Measurements from ENCODE around the gene CPSF4.

CPSF4 gene

DNA sequence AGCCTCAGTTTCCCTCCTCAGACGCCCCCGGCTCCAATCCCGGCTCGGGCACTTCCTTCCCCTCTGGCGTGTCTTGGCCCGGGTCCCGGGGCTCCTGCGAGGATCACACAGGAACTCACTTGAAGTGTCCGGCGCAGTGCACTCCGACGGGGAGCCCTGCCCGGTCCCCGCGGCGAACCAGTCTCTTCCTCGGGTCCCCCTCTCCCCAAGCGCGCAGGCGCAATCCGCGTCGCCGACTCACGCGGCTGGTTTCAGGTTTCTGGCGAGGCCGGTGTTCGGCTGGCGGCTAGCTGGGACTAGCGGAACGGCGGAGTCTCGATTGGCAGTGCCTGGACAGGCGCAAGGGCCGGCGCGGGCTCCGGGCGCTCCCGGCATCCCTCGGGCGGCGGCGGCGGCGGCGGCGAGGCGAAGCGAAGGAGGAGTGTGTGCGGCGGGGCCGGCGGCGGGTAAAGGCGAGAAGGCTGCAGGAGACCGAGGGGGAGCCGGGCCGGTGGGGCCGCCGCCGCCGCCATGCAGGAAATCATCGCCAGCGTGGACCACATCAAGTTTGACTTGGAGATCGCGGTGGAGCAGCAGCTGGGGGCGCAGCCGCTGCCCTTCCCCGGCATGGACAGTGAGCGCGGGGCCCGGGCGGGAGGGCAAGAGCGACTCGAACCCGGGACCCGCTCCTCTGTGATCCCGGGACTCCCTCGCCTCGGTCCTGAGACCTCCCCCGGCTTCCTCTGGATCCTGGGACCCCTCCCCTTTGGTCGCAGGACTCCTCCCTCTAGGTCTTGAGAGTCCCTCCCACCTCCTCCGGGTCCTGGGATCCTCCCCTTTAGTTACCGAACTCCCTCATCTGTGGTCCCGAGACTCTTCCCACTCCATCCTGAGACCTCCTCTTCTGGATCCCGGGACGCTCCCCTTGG lies at the start of gene CPSF4, which contains the start of gene PTCD1:
TSS of gene CPSF4 (plus strand) at position 371 of the 908 bp plus-strand sequence. CDS start at position 511, 140 bp downstream.
TSS of gene PTCD1 (minus strand) at position 226 of the 908 bp plus-strand sequence. CDS start 3,556 bp downstream, outside the sequence.
- peak; percentile 95 to 97 for DNase-seq

DNA sequence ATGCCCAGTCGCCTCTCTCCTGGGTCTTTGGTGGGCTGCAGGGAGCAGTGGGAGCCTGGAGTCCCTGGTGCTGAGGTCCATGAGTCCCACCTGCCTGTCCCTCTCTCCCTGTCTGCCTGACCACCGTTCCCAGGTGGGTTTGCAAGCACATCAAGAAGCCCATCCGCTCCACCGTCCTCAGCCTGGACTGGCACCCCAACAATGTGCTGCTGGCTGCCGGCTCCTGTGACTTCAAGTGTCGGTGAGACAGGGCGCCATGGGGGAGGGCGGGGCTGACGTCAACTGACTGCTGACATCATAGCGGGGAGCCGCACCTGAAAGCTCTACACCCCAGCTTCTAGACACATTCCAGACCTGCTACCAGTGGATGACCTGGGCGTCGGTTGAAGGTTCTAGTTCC lies 49.0 kb upstream of the CPSF4 start:
- DNase-seq, result no peak

- no peak for DNase-seq
These were observed 47.7 kb upstream of the CPSF4 start for GRCh38 chr7:99390941-99391602.

- no peak for DNase-seq
These were observed 46.7 kb upstream of the CPSF4 start for GRCh38 chr7:99392046-99392445.

DNA sequence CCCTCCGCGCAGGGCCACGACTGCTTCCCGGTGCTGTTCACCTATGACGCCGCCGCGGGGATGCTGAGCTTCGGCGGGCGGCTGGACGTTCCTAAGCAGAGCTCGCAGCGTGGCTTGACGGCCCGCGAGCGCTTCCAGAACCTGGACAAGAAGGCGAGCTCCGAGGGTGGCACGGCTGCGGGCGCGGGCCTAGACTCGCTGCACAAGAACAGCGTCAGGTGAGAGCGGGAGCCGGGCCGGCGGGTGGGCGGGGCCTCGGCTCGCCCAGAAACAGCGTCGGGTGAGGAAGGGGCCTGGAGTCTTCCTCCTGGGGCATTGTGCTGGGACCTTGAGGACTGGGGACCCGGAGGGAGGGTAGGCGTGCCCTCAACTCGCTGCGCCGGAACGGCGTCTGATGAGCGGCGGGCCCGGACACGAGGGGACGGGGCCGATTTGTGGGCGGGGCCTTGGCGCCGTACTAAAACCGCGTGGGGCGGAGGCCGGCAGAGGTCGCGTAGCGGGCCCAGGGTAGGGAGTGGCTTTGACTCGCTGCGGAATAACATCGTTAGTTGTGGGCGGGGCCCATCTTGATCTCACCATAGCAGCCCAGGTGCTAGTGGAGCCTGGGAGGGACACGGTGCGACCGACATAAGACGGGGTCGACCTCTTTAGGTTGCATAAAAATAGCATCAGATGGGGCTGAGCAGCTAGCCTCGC lies 45.9 kb upstream of the CPSF4 start:
- peak; percentile 84 to 88 for DNase-seq

GRCh38 chr7:99393355-99394187 lies 45.2 kb upstream of the CPSF4 start:
- no peak for DNase-seq

DNA sequence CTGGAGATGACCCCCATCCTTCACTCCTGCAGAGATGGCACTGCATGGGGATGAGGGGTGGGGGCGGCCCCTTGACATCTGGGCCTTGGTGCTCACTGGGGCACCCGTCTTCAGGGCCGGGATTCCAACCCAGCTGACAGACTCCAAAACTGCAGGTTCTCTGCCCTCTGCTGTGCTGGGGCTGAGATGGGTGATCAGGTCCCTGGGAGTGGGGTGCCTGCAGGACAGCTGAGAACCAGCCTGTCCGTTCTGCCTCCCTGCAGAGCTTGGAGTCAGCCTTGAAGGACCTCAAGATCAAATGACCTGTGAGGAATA lies 44.6 kb upstream of the CPSF4 start:
- DNase-seq, result no peak

GRCh38 chr7:99395616-99396327 lies 43.0 kb upstream of the CPSF4 start:
- no peak for DNase-seq

DNA sequence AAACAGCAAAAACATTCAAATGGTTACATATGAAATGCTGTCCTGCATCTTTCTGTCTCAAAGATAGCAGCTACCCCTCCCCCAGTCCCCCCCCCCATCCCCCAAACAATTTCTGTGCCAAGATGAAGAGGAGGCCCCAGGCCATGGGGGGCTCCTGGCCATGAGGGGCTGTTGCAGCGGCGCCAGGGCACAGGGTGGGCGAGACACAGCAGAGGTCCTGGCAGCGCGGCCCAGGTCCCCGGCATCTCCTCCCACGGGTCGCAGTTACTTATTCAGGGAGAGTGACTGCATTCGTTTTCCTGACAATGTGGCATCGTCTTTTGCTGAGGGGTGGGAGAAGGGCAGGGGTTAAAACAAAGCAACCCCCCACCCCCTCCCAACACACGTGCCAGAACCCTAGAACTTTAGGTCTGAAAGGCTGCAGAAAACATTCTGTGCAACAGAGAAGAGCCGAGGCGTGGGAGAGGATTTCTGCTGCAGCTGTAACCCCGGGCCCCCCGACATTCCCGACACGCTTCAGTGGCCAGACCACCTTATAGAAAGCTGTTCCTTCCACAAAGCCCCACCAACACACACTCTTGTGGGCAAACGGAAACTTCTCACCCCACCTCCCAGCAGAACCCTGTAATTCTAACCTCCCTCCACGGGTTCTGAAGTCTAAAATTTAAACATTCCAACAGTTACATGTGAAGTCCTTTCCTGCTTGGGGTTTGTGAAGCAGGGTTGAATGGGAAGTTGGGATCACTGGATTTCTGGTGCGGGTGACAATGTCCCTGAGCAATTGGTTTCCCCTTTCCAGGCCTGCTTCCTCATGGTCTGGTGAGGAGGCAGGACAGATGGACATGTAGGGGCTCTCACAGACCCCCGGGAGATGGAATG lies 42.1 kb upstream of the CPSF4 start:
- DNase-seq, result no peak

DNA sequence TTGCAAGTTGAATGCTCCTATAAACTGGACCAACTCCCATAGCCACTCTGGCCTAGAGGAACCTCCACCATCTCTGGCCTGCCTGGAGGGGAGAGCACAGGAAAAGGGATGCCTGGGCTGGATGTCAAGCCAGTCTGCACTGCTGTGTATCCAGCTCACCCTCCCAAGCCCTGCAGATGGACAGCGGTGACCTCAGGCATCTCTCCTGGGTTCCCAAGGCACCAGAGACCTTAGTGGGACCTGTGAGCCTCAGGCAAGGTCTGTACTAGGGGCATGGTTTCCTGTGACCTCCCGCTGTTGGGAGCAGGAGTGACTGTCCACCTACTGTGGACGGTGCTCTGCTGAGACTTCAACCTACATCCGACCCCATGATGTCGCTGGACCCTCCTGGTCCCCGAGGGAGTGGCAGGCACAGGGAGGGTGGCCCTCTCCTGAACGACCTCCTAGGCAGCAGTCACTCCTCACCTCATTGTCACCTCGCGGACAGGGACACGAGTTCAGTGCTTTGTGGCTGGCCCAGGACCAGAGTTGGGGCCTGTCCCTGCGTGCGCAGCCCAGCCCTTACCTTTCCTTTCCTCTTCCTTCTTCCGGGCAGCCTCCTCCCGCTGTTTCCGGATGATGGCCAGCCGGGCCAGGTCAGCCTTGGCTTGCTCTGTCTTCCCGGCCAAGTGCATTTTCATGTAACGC lies 41.3 kb upstream of the CPSF4 start:
- DNase-seq, result no peak

DNA sequence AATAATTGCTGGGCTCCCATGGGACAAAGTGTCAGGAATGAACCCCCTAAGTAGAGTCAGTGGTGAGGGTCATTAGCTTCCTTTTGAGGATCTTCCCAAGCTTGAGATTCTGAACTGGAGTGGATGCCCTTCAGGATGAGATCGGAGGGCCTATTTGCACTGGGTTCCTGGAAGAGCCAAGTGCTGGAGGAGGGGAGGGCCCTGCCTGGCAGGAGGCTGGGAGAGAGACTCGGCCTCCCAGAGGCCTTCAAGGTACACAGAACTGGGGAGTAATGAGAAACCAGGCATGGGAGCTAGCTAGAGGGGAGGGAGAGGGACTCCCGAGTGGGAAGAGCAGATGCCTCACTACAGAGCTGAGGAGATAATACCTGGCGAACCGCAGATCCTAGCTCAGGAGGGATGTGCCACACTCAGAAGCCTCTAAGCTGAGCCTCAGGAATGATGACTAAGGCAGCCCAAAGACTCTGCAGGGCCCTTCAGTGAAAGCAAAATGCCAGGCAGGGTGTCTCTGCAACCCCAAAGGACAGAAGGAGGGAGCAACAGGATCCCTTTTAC lies 39.8 kb upstream of the CPSF4 start:
- DNase-seq, result no peak

DNA sequence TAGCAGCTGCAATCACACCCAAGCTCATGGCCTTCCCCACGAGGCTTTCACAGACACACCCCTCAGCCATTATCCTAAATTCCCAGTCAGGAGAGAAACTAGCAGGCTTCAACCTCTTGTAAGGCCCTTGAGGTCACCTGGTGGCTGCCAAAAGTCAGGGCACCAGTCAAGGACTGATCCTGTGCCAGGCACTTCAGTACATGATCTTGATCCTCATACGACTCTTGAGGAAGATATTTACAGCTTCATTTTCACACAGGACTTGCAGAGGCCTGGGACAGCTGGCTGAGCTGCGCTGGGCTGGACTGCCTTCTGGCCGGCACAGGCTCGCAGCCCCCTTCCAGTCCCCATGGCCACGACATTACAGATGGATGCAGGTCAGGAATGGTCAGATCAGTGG lies 39.1 kb upstream of the CPSF4 start:
- DNase-seq, result no peak

DNA sequence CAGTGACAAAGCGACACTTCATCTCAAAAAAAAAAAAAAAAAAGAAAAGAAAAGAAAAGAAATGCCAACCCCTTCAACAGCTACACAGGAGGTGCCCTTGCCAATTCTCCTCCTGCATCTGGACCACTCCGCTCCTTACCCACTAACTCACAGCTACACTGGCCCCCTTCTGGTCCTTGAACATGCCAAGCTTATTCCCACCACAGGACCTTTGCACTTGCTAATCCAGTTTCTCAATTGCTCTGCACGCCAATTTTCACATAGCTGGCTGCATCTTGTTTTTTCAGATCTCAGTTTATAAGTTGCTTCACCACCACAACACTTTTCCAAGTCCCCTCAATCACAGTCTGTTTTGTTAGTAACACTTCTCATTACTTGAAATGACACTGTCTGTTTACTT lies 35.9 kb upstream of the CPSF4 start:
- DNase-seq, result no peak

DNA sequence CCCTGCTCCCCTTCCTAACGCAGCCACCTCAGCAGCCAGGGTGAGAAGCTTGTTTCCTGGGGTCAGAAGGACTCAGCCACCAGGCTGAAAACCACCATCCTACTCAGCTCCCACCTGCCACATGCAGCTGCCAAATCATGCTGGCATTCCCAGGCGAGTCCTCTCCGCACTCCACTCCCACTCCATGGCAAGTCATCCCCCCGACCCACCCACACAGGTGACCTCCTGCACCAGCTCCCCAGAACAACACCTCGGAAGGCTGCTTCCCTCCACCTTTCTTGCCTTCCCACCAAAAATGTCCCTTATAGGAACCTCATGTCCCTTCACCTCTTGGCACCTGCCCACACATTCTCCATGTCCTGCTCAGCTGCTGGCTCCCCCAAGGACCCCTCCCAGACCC lies 35.0 kb upstream of the CPSF4 start:
- DNase-seq, result no peak

DNA sequence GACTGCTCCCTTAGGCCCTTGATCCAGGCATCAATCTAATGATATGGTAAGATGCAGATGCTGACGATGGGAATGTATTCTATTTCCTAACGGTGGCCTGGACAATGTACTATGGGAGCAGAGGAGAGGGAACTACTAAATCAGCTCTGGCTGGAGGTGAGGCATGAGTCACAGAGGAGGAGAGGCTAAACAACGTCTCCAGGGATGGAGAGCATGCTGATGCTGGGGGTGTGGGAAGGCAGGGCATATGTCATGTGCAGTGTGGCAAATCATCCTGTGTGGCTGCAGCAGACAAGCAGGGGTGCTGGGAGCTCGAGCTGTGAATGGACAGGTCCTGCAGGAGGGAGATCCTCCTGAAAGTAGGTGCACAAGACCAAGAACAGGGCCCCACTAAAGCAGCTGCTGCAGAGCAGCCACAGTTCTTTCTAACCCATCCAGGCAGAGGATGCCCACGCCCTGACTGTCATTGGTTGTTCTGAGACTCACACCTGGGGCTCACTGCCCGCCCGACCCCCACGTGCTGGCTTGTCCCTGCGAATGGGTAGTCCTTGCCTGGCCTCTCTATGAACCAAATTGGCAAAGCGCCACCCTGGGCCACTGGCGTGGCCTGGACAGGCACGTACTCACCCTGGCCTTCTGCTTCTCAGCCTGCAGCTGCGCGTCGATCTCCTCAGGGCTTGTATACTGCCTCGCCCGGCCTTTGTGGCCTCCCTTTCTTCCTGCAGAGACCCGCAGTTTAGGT lies 34.3 kb upstream of the CPSF4 start:
- no peak for DNase-seq

DNA sequence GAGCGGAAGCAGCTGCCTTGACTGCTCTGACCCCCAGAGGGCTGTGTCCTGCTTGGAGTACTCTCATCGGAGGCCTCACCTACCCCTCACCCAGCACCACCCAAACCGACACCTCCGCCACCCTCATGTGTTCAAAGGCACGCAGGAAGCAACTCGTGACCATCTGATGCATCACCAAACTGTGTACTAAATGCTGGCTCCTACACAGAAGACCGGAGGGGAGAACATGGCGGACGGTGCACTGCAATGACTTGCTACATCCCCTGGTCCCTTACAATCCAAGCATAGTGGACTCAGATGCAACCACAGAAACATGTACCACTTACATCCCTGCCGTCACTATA lies 33.8 kb upstream of the CPSF4 start:
- no peak for DNase-seq

DNA sequence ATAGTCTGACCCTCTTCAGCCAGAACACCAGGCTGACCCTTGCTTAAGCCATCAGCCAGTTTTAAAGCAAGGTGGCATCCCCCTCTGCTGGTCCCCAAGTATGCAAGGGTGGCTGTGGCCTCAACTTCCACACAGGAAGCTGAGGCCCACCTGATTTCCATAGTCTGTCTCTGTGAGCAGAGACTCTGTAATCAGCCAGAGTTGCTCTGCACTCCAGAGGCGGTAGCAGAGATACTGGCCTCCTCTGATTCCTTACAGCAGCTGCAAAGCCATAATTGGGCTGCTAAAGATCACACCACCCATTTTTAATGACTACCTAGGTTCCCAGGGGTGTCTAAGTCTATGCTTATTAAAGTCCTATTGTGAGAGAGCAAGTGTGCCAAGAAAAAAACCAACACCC lies 32.2 kb upstream of the CPSF4 start:
- DNase-seq, result no peak

DNA sequence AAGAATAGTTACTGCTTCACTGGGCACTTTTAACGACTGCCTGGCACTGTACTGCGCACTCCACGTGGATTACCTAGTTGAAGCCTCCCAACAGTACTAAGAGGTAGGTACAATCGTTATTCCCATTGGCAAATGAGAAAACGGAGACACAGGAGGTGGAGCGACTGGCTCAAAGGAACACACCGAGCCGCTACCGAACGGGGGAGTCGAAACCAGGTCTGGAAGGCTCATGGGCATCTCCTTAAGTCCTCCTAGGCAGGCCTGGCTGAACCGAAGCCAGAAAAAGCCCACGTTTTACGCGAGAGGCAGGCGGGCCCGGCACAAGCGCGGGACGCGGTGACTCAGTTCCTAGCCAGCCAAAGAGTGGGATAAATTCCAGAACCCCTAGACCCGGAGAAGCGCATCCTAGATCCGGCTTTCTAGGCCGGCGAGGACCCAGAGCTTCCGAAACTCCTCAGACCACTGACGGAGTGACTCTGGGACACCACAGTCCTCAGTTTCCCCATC lies 30.8 kb upstream of the CPSF4 start:
- DNase-seq, result peak in 1 of 2 experiments; percentile 61
